Measurements from ENCODE around the gene PRKAA1.

DNA sequence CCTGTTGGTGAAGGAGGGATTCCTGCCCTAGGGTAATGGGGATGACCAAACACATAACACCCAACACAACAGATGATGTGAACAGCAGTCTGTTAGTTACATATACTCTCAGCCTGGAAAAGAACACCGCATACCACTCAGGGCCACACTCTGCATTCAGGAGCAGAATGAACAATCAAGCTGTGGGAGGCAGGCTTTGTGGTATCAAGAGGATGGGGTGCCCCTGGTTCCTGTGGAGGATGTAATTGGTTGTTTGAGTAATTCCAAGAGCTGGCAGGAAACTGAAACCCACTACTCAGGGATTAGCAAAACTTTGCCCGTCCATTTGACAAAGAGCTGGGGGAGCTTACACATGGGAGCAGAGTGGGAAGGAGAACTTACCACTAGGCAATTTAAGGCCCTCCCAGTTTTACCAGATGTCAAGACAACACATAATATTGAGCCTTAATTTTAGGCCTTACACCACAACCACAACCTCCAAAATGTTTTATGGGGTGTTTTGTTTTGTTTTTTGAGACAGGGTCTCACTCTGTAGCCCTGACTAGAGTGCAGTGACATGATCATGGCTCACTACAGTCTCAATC, 15.6 kb upstream of the PRKAA1 start:
- TF ChIP-seq, protein P1, sequence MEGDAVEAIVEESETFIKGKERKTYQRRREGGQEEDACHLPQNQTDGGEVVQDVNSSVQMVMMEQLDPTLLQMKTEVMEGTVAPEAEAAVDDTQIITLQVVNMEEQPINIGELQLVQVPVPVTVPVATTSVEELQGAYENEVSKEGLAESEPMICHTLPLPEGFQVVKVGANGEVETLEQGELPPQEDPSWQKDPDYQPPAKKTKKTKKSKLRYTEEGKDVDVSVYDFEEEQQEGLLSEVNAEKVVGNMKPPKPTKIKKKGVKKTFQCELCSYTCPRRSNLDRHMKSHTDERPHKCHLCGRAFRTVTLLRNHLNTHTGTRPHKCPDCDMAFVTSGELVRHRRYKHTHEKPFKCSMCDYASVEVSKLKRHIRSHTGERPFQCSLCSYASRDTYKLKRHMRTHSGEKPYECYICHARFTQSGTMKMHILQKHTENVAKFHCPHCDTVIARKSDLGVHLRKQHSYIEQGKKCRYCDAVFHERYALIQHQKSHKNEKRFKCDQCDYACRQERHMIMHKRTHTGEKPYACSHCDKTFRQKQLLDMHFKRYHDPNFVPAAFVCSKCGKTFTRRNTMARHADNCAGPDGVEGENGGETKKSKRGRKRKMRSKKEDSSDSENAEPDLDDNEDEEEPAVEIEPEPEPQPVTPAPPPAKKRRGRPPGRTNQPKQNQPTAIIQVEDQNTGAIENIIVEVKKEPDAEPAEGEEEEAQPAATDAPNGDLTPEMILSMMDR (IDR thresholded peaks at IDR 0.05), result no peak
- TF ChIP-seq ATF1 (CRISPR knock-in tag; IDR thresholded peaks at IDR 0.05) (no peak), EMX1 (CRISPR knock-in tag; IDR thresholded peaks at IDR 0.05) (no peak)

All from WTC11 (cell line).